Duodenal mucosa (tissue), 2 donors: Measurements from ENCODE around the gene ZCCHC17.

Experiments used
- H3K27ac ChIP-seq: one replicate; pipeline ENCODE4 v1.7.0; 2013; ENCODE audit warnings: low read depth, low read length
- H3K27me3 ChIP-seq, 2 donors: one replicate each; pipeline ENCODE4 v1.7.0; 2013; ENCODE audit warnings: low read length in 2 of 2, control low read depth in 1 of 2; ENCODE audit not compliant: insufficient read depth in 2 of 2, control insufficient read depth in 1 of 2
- H3K36me3 ChIP-seq, 2 donors: one replicate each; pipeline ENCODE4 v1.7.0; 2013; ENCODE audit warnings: low read length in 2 of 2, control low read depth in 1 of 2; ENCODE audit not compliant: insufficient read depth in 2 of 2, control insufficient read depth in 1 of 2
- H3K4me1 ChIP-seq, 2 donors: one replicate each; pipeline ENCODE4 v1.7.0; 2013; ENCODE audit warnings: low read length in 2 of 2, control low read depth in 1 of 2; ENCODE audit not compliant: insufficient read depth in 2 of 2, control insufficient read depth in 1 of 2
- H3K4me3 ChIP-seq, 2 donors: one replicate each; pipeline ENCODE4 v1.7.0; 2013; ENCODE audit warnings: low read length in 2 of 2, low read depth in 1 of 2
- H3K9ac ChIP-seq, 2 donors: one replicate each; pipeline ENCODE4 v1.7.0; 2013; ENCODE audit warnings: low read length in 2 of 2, low read depth in 1 of 2
- H3K9me3 ChIP-seq, 2 donors: one replicate each; pipeline ENCODE4 v1.7.0; 2013; ENCODE audit warnings: low read length in 2 of 2, control low read depth in 1 of 2; ENCODE audit not compliant: control insufficient read depth in 1 of 2

ZCCHC17 gene

GRCh38 chr1:31413405-31414001 is 116.7 kb downstream of the ZCCHC17 start:
- peaks cover 3 to 5% of the 10 kb centered on the region in 2 donors for H3K36me3 ChIP-seq
- peak overlapping the region; percentile 83 for H3K27ac ChIP-seq
- peaks cover 12 to 26% of the 10 kb centered on the region in 2 donors for H3K4me1 ChIP-seq
- H3K9ac ChIP-seq, result peak overlapping the region; percentile 69 to 90
- peak overlapping the region; percentile 82 to 90 for H3K4me3 ChIP-seq
- no peaks in the 10 kb centered on the region for H3K9me3 ChIP-seq
- peaks cover 0 to 23% of the 10 kb centered on the region in 2 donors for H3K27me3 ChIP-seq
